Type B pancreatic cell (in vitro differentiated cells): ENCODE measurements around the gene CLDN34. TPM values are rescaled to one million over a fixed set of nuclear protein-coding genes. Genes with fewer than 3 reads are reported as not detected.

Source experiments
- DNase-seq: peaks from one replicate; pipeline ENCODE4 v3.0.0; 2021; ENCODE audit warnings: mixed read lengths; ENCODE audit not compliant: unreplicated experiment; ENCODE audit errors: extremely low spot score
- H3K27ac Mint-ChIP-seq: 2 replicates; pipeline ENCODE4 v1.8.0; 2021; ENCODE audit warnings: mild to moderate bottlenecking, mixed read lengths
- H3K27me3 Mint-ChIP-seq: 2 replicates; pipeline ENCODE4 v1.8.0; 2021; ENCODE audit warnings: mixed read lengths
- H3K36me3 Mint-ChIP-seq: 2 replicates; pipeline ENCODE4 v1.8.0; 2021; ENCODE audit warnings: mixed read lengths
- H3K4me1 Mint-ChIP-seq: one replicate; pipeline ENCODE4 v1.8.0; 2021; ENCODE audit warnings: mixed read lengths; ENCODE audit not compliant: unreplicated experiment
- H3K4me3 Mint-ChIP-seq: 2 replicates; pipeline ENCODE4 v1.8.0; 2021; ENCODE audit warnings: mild to moderate bottlenecking, mixed read lengths
- H3K9me3 Mint-ChIP-seq: 2 replicates; pipeline ENCODE4 v1.8.0; 2021; ENCODE audit warnings: mixed read lengths
- CTCF ChIP-seq: fragments of 200-600 bp; sonication (generic); conservative IDR thresholded peaks from 2 replicates; pipeline ENCODE4 v1.5.0; 2021; ENCODE audit warnings: antibody characterized with exemption, mild to moderate bottlenecking
- total RNA-seq: library from RNA; stranded (reverse); gene quantifications from 2 replicates; pipeline ENCODE4 v1.2.1, GENCODE V29; 2021; ENCODE audit warnings: low replicate concordance

The CLDN34 gene
- total RNA-seq, 1 donor from 2014 or later: not detected

GRCh38 chrX:10015355-10015722, 48.2 kb downstream of the CLDN34 start:
- TF ChIP-seq CTCF: no peak
- H3K4me3 Mint-ChIP-seq: no peak overlapping the region
- H3K27me3 Mint-ChIP-seq: no peaks in the 10 kb centered on the region
- DNase-seq: no peak
- H3K27ac Mint-ChIP-seq: no peak overlapping the region
- H3K4me1 Mint-ChIP-seq: peaks cover 17% of the 10 kb centered on the region
- no peaks in the 10 kb centered on the region for H3K36me3 Mint-ChIP-seq
- H3K9me3 Mint-ChIP-seq: peaks cover 3% of the 10 kb centered on the region

GRCh38 chrX:10015723-10016518, 48.8 kb downstream of the CLDN34 start:
- Mint-ChIP-seq H3K36me3 (no peaks in the 10 kb centered on the region), H3K4me1 (peaks cover 12% of the 10 kb centered on the region), H3K27ac (peak overlapping the region; percentile 76), H3K27me3 (no peaks in the 10 kb centered on the region), H3K4me3 (peak overlapping the region; percentile 85), H3K9me3 (peaks cover 3% of the 10 kb centered on the region)
- no peak for TF ChIP-seq CTCF
- no peak for DNase-seq

GRCh38 chrX:10016519-10017132, 49.5 kb downstream of the CLDN34 start:
- H3K9me3 Mint-ChIP-seq: peaks cover 3% of the 10 kb centered on the region
- TF ChIP-seq CTCF: no peak
- no peaks in the 10 kb centered on the region for H3K27me3 Mint-ChIP-seq
- peaks cover 7% of the 10 kb centered on the region for H3K4me1 Mint-ChIP-seq
- DNase-seq: no peak
- peak overlapping the region; percentile 85 for H3K4me3 Mint-ChIP-seq
- peaks cover 4% of the 10 kb centered on the region for H3K36me3 Mint-ChIP-seq
- H3K27ac Mint-ChIP-seq: peak overlapping the region; percentile 76

- Mint-ChIP-seq H3K4me3 (peak overlapping the region; percentile 79), H3K36me3 (peaks cover 8% of the 10 kb centered on the region), H3K9me3 (peaks cover 3% of the 10 kb centered on the region), H3K27ac (peak overlapping the region; percentile 86), H3K27me3 (no peaks in the 10 kb centered on the region), H3K4me1 (peaks cover 7% of the 10 kb centered on the region)
- DNase-seq: no peak
- no peak for TF ChIP-seq CTCF
These were observed 50.7 kb downstream of the CLDN34 start for GRCh38 chrX:10017872-10018271.

Other genes with a start within 250 kb of the CLDN34 start
- 4.7 TPM in 2 replicates for gene GPR143, start 201.5 kb upstream of the CLDN34 start, total RNA-seq
- gene SHROOM2, start 180.9 kb upstream of the CLDN34 start, total RNA-seq: 8.4 and 16.2 TPM in 2 replicates
- 6.4 and 13.0 TPM in 2 replicates for gene CLCN4, start 189.6 kb downstream of the CLDN34 start, total RNA-seq